ENCODE results near the gene MCEE. TPM values are rescaled to one million over a fixed set of nuclear protein-coding genes. Genes with fewer than 3 reads are reported as not detected.
"Not testable (repeated sequence)": the region's sequence is repeated elsewhere in the genome, so short reads cannot be mapped to it uniquely, and the experiment has no call there.

The MCEE gene
- total RNA-seq = 10 to 100 TPM in 1 of 3 donors, 1 to 10 TPM in 2; 8.4 to 10.6 (median 8.6) TPM

DNA sequence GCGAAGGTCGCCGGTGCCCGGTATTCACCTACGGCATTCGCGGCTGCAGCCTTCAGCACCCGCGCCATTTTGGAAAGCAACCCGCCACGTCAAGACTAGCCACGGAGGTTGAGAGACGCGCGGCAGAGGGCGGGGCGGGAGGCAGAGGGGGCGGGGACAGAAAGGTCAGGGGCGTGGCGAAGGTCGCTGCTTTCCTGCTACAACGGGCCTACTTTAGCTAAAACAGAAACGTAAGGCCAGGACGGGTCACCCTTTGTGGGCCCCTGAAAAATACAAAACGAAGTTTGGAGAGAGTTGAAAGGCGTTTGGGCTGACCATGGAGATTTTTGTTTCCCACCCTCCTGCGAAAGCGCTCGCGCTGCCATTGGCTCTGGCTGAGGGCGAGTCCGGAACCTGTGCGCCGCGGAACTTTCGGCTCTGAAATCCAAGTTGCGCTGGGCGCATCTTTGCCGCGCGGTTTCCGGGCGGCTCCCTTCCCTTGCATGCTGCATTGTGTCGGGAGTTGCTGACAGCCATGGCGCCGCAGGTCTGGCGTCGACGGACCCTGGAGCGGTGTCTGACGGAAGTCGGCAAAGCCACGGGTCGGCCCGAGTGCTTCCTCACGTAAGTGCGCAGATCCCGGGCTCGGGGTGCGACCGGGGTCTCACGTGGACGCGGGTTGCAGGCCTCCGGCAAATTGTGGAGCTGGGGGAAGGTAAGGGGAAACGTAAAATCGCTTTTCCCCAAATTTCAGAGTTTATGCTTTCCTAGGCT is at the start of gene MCEE, which contains the start of gene MPHOSPH10:
Gene MCEE, minus strand, starts transcription at position 78 of the 753 bp plus-strand sequence. Its CDS starts 10 bp downstream, at position 68.
Gene MPHOSPH10, plus strand, starts transcription at position 483 of the 753 bp plus-strand sequence. Its CDS starts 32 bp downstream, at position 515.
- H3K27me3 Mint-ChIP-seq (ENCODE audit: low read depth) = no peaks in the 10 kb centered on the region
- H3K4me1 Mint-ChIP-seq (ENCODE audit: low read depth) = peaks cover 13% of the 10 kb centered on the region
- ATAC-seq = peak; percentile 96
- H3K36me3 Mint-ChIP-seq (ENCODE audit: insufficient read depth) = peaks cover 7% of the 10 kb centered on the region
- no peak within 1 kb of the TSS for H3K4me3 Mint-ChIP-seq
- H3K9me3 Mint-ChIP-seq = no peaks in the 10 kb centered on the region
- peak; percentile 83 for DNase-seq

GRCh38 chr2:71178836-71179235 is 48.8 kb upstream of the MCEE start:
- ATAC-seq; H3K27me3 Mint-ChIP-seq (ENCODE audit: low read depth); H3K4me3 Mint-ChIP-seq; DNase-seq; H3K4me1 Mint-ChIP-seq (ENCODE audit: low read depth); H3K9me3 Mint-ChIP-seq; H3K36me3 Mint-ChIP-seq (ENCODE audit: insufficient read depth): not testable (repeated sequence)

DNA sequence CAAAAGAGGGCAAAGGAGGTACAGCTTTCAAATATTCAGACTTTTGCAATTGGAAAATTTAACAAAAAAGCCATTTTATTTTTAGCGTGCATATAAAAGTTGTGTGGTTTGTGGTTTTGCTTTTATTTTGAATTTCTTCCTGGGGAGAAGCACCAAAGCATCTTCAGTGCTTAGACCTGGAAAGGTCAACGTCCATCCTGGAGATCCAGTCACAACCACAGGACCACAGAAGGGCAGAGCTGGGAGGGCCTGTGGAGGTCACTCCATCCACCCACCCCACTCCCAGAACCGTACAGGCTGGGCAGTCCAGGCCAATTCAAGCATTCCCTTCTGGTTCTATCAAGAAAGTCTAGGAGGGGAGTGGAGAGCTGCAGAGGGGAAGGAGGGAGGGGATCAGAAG is 44.2 kb upstream of the MCEE start:
- no peak for DNase-seq
- no peaks in the 10 kb centered on the region for H3K4me1 Mint-ChIP-seq (ENCODE audit: low read depth)
- H3K4me3 Mint-ChIP-seq = no peak overlapping the region
- no peak for ATAC-seq
- peaks cover 5% of the 10 kb centered on the region for H3K27me3 Mint-ChIP-seq (ENCODE audit: low read depth)
- H3K9me3 Mint-ChIP-seq = no peaks in the 10 kb centered on the region
- H3K36me3 Mint-ChIP-seq (ENCODE audit: insufficient read depth) = no peaks in the 10 kb centered on the region

GRCh38 chr2:71173096-71173495 is 43.1 kb upstream of the MCEE start:
- H3K4me3 Mint-ChIP-seq = no peak overlapping the region
- ATAC-seq = no peak
- peaks cover 5% of the 10 kb centered on the region for H3K27me3 Mint-ChIP-seq (ENCODE audit: low read depth)

GRCh38 chr2:71166812-71167211 is 36.8 kb upstream of the MCEE start:
- Mint-ChIP-seq H3K4me1 (ENCODE audit: low read depth) (no peaks in the 10 kb centered on the region), H3K4me3 (no peak overlapping the region), H3K27me3 (ENCODE audit: low read depth) (peaks cover 3% of the 10 kb centered on the region), H3K36me3 (ENCODE audit: insufficient read depth) (no peaks in the 10 kb centered on the region), H3K9me3 (no peaks in the 10 kb centered on the region)
- ATAC-seq (peak in 1 of 2 donors; percentile 14), DNase-seq (no peak)

More at GRCh38 chr2:71173096-71173495, 43.1 kb upstream of the MCEE start:
- no peak for DNase-seq
- Mint-ChIP-seq H3K9me3 (no peaks in the 10 kb centered on the region), H3K36me3 (ENCODE audit: insufficient read depth) (no peaks in the 10 kb centered on the region), H3K4me1 (ENCODE audit: low read depth) (no peaks in the 10 kb centered on the region)

DNA sequence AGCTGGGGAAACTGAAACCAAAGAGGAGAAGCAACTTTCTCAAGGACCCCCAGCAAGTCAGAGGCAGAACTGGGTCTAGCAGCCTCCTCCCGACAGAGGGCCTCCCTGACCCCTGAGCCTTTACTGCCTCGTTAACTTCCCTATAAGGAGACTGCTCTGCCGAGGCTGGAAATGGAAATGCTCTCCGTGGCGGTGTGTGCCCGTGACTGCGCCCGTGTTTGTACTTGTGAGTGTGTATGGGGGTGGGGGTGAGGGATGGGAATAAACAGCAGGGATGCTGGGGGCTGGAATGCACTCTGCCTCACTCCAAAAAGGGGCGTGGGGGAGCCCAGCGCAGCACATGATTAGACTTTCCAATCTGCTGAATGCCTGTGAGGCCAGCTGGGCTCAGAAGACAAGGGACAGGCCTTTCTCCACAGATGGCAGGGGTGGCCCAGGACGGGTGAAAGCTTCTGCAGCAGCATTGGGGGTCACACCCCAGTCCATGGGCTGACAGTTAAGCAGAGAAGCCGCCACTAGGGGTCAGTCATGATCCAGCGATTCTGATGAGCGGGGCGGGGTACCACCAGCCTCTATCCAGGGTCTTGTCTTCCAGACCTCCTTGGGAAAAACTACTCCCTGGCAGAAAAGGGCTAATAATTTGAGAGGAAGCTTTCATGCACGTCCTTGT is 27.2 kb upstream of the MCEE start:
- Mint-ChIP-seq H3K36me3 (ENCODE audit: insufficient read depth) (no peaks in the 10 kb centered on the region), H3K4me1 (ENCODE audit: low read depth) (peaks cover 6% of the 10 kb centered on the region), H3K9me3 (no peaks in the 10 kb centered on the region), H3K4me3 (no peak overlapping the region), H3K27me3 (ENCODE audit: low read depth) (peaks cover 4% of the 10 kb centered on the region)
- DNase-seq (peak; percentile 58), ATAC-seq (peak; percentile 86 to 88)

- no peaks in the 10 kb centered on the region for H3K9me3 Mint-ChIP-seq
Measured at GRCh38 chr2:71156573-71156972, 26.5 kb upstream of the MCEE start.

DNA sequence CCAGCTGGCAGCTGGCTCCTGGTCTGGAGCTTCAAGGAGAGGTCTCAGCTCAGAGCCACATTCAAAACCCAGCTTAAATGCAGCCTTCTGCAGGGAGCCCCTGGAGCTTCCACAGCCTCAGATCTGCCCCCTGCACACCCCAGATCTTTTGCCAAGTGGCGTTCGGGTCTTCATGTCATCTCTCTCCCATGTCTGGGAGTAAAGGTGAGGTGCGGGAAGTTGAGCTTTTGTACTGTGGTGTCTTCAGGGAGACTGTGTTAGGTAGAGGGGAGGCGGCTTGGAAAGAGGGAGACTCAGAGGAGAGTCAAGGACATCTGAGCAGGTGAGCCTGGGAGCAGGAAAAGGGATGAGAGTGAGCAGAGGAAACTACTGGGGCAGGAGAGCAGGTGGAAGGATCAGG is 25.8 kb upstream of the MCEE start:
- no peak overlapping the region for H3K4me3 Mint-ChIP-seq
- peaks cover 4% of the 10 kb centered on the region for H3K27me3 Mint-ChIP-seq (ENCODE audit: low read depth)
- ATAC-seq = no peak
- DNase-seq = no peak
- H3K4me1 Mint-ChIP-seq (ENCODE audit: low read depth) = peaks cover 6% of the 10 kb centered on the region
- no peaks in the 10 kb centered on the region for H3K9me3 Mint-ChIP-seq
- no peaks in the 10 kb centered on the region for H3K36me3 Mint-ChIP-seq (ENCODE audit: insufficient read depth)

More at GRCh38 chr2:71156573-71156972, 26.5 kb upstream of the MCEE start:
- DNase-seq (no peak), ATAC-seq (no peak)
- Mint-ChIP-seq H3K27me3 (ENCODE audit: low read depth) (peaks cover 4% of the 10 kb centered on the region), H3K4me3 (no peak overlapping the region), H3K4me1 (ENCODE audit: low read depth) (peaks cover 6% of the 10 kb centered on the region), H3K36me3 (ENCODE audit: insufficient read depth) (no peaks in the 10 kb centered on the region)

DNA sequence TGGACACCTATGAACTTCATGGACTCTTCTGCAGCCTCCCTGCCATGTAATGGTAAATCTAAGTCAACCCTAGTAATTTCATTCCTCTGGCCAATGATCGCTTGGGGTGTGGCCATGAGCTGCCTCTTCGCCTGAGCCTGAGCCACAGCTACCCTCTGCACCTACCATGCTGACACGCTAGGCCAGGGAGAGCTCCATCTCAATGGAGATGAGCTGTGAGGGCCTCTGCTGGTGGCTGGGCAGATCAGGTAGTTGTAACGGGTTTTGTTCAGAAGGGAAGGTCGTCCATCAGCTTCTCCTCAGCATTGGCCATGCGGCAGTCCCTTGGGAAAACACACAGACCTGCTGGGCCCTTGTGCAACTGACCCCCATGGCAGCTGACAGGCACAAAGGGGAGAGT is 24.8 kb upstream of the MCEE start:
- Mint-ChIP-seq H3K36me3 (ENCODE audit: insufficient read depth) (peaks cover 6% of the 10 kb centered on the region), H3K27me3 (ENCODE audit: low read depth) (peaks cover 4% of the 10 kb centered on the region), H3K9me3 (no peaks in the 10 kb centered on the region), H3K4me3 (no peak overlapping the region), H3K4me1 (ENCODE audit: low read depth) (peaks cover 6% of the 10 kb centered on the region)
- DNase-seq (no peak), ATAC-seq (peak in 1 of 2 donors; percentile 35)

DNA sequence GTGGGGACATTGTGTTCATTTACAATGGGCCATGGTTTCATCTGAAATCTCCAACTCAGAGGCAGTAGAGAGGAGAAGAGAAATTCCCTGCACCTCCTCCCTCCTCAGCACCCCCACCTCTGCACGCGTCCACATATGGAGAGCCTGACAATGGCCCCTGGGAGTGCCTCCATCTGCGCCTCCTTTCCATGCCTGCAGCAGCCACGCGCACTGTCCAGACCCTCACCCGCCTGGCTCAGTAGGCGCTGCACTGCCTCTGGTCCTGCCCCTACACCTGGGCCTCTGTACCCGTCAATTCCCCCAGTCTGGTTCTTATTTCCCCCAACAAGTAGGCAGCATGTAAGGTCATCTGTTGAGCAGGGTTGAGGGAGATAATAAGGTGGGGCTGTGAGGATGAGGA is 24.2 kb upstream of the MCEE start:
- Mint-ChIP-seq H3K27me3 (ENCODE audit: low read depth) (peaks cover 4% of the 10 kb centered on the region), H3K4me3 (no peak overlapping the region), H3K9me3 (no peaks in the 10 kb centered on the region), H3K36me3 (ENCODE audit: insufficient read depth) (peaks cover 9% of the 10 kb centered on the region), H3K4me1 (ENCODE audit: low read depth) (peaks cover 6% of the 10 kb centered on the region)
- DNase-seq (no peak), ATAC-seq (no peak)

DNA sequence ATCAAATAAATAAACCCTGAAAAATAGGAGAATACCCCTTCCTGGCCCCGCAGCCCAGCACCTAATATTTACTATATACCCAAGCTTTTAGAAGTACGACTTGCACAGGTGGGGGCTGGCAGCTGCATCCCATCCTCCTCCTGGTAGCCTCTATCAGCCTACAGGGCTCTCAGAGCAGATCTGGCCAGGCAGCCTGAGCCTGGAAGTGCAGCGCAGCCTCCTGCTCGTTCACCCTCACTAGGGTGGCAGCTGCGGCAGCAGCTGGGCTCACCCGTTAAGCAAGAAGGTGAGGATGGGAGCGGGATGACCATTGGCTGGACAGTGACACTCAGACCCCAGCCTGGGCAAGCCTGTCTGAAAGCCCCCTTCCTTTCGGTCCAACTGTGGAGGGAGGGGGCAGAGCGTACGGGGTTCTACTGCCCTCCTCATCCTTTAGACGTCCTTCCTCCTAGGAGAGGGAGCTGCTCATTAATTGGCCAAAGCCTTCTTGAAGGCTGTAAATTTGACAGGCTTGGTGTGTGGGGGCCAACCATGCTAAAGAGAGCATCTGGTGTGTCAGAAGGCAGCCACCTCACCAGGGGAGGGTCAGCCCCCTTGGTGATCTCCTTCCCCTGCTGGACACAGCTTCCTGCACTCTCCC is 23.7 kb upstream of the MCEE start:
- Mint-ChIP-seq H3K4me3 (no peak overlapping the region), H3K9me3 (no peaks in the 10 kb centered on the region), H3K27me3 (ENCODE audit: low read depth) (peaks cover 4% of the 10 kb centered on the region), H3K36me3 (ENCODE audit: insufficient read depth) (peaks cover 15% of the 10 kb centered on the region), H3K4me1 (ENCODE audit: low read depth) (peaks cover 6% of the 10 kb centered on the region)
- ATAC-seq (no peak), DNase-seq (no peak)

DNA sequence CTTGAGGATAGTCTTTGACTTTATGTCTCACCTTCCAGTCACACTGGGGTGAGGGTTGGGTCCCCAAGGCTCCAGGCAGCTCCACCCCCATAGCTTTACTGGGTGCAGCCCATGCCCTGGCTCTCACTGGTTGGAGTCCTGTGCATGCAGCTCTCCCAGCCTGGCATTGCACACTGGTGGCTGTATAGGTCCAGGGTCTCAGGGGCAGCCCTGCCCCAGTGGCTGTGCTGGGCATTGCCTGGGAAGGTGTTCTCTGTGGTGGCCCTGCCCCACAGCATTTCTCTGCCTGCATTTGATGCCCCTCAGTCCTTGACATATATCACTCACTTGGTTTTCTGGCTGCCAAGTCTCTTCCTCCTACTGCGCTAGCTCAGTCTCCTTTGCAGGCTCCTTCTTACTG is 21.6 kb upstream of the MCEE start:
- H3K36me3 Mint-ChIP-seq (ENCODE audit: insufficient read depth) = peaks cover 29% of the 10 kb centered on the region
- H3K4me1 Mint-ChIP-seq (ENCODE audit: low read depth) = no peaks in the 10 kb centered on the region
- peak; percentile 23 to 30 for ATAC-seq
- no peak for DNase-seq
- H3K27me3 Mint-ChIP-seq (ENCODE audit: low read depth) = peaks cover 4% of the 10 kb centered on the region
- H3K4me3 Mint-ChIP-seq = no peak overlapping the region
- H3K9me3 Mint-ChIP-seq = no peaks in the 10 kb centered on the region

DNA sequence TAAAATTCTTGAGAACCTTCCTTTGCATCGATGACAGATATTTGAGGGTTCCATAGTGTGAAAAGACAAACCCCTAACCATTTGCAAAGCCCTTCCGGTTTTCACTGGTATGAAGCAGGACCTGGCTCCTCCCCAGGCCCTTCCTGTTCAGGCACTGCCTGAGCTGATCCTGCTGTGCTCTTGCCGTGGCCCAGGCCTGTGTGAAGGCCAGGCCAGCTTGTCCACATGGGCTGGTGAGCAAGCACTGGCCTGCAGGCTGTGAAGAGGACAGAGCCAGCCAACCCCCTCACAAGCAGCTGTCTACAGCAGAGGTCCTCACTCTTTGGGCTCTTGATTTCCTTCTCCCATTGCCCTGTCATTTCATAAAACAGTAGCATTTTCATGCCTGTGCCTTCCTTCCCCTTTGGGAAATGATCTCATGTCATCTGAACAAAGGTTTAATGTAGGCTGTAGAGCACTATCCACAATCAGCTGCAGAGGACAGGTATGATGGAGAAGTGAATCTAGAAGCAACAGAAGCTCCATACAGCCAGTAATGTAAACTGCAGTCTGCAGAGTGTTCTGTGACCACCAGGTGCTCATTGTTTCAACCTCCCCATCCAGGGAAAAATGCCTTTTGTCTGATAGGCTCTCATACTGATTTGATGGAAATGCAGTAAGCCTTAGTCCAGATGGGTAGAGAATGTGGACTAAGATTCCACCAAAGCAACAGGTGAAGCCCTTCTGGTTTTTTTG is 20.2 kb upstream of the MCEE start:
- Mint-ChIP-seq H3K36me3 (ENCODE audit: insufficient read depth) (peaks cover 40% of the 10 kb centered on the region), H3K9me3 (no peaks in the 10 kb centered on the region), H3K4me3 (no peak overlapping the region), H3K27me3 (ENCODE audit: low read depth) (no peaks in the 10 kb centered on the region), H3K4me1 (ENCODE audit: low read depth) (no peaks in the 10 kb centered on the region)
- DNase-seq (no peak), ATAC-seq (no peak)

DNA sequence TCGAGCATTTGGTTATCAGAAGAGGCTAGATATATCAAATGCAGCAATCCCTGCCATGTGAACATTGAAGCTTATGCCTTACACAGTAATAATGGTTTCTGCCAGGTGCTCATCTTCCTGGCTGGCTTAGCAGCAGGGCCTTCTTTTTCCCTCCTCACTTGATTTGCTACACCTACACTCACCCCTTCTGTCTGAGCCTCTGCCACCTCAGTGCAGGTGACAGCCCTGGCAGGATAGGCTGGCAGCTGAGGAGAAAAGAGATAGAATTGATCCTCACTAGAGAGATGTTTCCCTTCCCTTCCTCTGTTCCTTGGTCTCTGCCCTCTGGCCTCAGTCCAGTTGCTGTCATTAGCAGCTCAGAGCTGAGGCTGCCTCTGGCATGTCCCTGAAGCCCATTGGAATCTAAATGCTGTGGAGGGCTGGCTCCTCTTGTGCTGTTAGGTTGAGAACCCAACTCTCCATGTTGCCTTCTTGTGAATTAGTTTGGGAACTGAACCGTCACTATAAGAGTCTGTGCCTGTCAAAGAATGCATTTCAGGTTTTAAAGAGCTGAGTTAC is 18.6 kb upstream of the MCEE start:
- no peak for ATAC-seq
- no peak overlapping the region for H3K4me3 Mint-ChIP-seq
- no peaks in the 10 kb centered on the region for H3K27me3 Mint-ChIP-seq (ENCODE audit: low read depth)
- peaks cover 1% of the 10 kb centered on the region for H3K4me1 Mint-ChIP-seq (ENCODE audit: low read depth)
- peaks cover 53% of the 10 kb centered on the region for H3K36me3 Mint-ChIP-seq (ENCODE audit: insufficient read depth)
- no peak for DNase-seq
- H3K9me3 Mint-ChIP-seq = no peaks in the 10 kb centered on the region

All from activated T-cell treated with anti-CD3 and anti-CD28 coated beads, Interleukin-2, amount 50 U/mL, for 4 hours (primary cell).